Effector memory CD8-positive, alpha-beta T cell (primary cell): ENCODE results near the gene THYN1.

Experiments used
- ATAC-seq: fragments of 150-1000 bp; cut with Tn5 transposase; replicated peaks from 2 replicates; pipeline ENCODE4 v1.10.0; 2021; ENCODE audit warnings: mild to moderate bottlenecking, moderate library complexity
- DNase-seq, 3 experiments: peaks; one replicate each; pipeline ENCODE4 v3.0.0; 2021
- H3K27ac Mint-ChIP-seq, 2 donors: one replicate each; pipeline ENCODE4 v1.8.0; 2022; ENCODE audit warnings: mild to moderate bottlenecking in 2 of 2, mixed read lengths in 2 of 2, moderate library complexity in 2 of 2
- H3K27me3 Mint-ChIP-seq, 2 donors: one replicate each; pipeline ENCODE4 v1.8.0; 2022; ENCODE audit warnings: mixed read lengths in 2 of 2
- H3K36me3 Mint-ChIP-seq: one replicate; pipeline ENCODE4 v1.8.0; 2022; ENCODE audit warnings: mild to moderate bottlenecking, moderate library complexity, mixed read lengths; ENCODE audit not compliant: insufficient read depth
- H3K4me1 Mint-ChIP-seq, 2 donors: one replicate each; pipeline ENCODE4 v1.8.0; 2022; ENCODE audit warnings: low read depth in 2 of 2, mixed read lengths in 2 of 2
- H3K4me3 Mint-ChIP-seq, 2 donors: one replicate each; pipeline ENCODE4 v1.8.0; 2022; ENCODE audit warnings: mild to moderate bottlenecking in 2 of 2, mixed read lengths in 2 of 2, moderate library complexity in 2 of 2
- H3K9me3 Mint-ChIP-seq, 2 donors: one replicate each; pipeline ENCODE4 v1.8.0; 2022; ENCODE audit warnings: mixed read lengths in 2 of 2

The THYN1 gene

GRCh38 chr11:134216816-134217215, 36.3 kb downstream of the THYN1 start:
- Mint-ChIP-seq H3K27ac (no peak overlapping the region), H3K4me3 (no peak overlapping the region), H3K9me3 (no peaks in the 10 kb centered on the region), H3K4me1 (peaks cover 9 to 34% of the 10 kb centered on the region in 2 donors), H3K27me3 (no peaks in the 10 kb centered on the region), H3K36me3 (peaks cover 26% of the 10 kb centered on the region)
- ATAC-seq (no peak), DNase-seq (no peak)

GRCh38 chr11:134215836-134216235, 37.3 kb downstream of the THYN1 start:
- Mint-ChIP-seq H3K27me3 (no peaks in the 10 kb centered on the region), H3K9me3 (no peaks in the 10 kb centered on the region), H3K27ac (peak overlapping the region in 1 of 2 donors; percentile 32), H3K4me1 (peaks cover 9 to 36% of the 10 kb centered on the region in 2 donors), H3K4me3 (no peak overlapping the region), H3K36me3 (peaks cover 26% of the 10 kb centered on the region)
- ATAC-seq, result no peak
- DNase-seq, result no peak

- DNase-seq (peak; percentile 63 to 71 (median 65)), ATAC-seq (no peak)
- no peaks in the 10 kb centered on the region for H3K27me3 Mint-ChIP-seq
These were observed 45.5 kb downstream of the THYN1 start for GRCh38 chr11:134207538-134208239.

GRCh38 chr11:134206185-134206584, 47.0 kb downstream of the THYN1 start:
- peak overlapping the region in 1 of 2 donors; percentile 16 for H3K27ac Mint-ChIP-seq

More at GRCh38 chr11:134207538-134208239, 45.5 kb downstream of the THYN1 start:
- Mint-ChIP-seq H3K27ac (no peak overlapping the region), H3K36me3 (peaks cover 49% of the 10 kb centered on the region), H3K4me3 (no peak overlapping the region), H3K9me3 (no peaks in the 10 kb centered on the region), H3K4me1 (peaks cover 0 to 5% of the 10 kb centered on the region in 2 donors)

GRCh38 chr11:134205729-134206128, 47.4 kb downstream of the THYN1 start:
- no peak for ATAC-seq
- H3K4me1 Mint-ChIP-seq, result peaks cover 0 to 3% of the 10 kb centered on the region in 2 donors
- H3K4me3 Mint-ChIP-seq, result no peak overlapping the region
- no peaks in the 10 kb centered on the region for H3K27me3 Mint-ChIP-seq
- no peak for DNase-seq
- H3K9me3 Mint-ChIP-seq, result no peaks in the 10 kb centered on the region
- no peak overlapping the region for H3K27ac Mint-ChIP-seq
- peaks cover 60% of the 10 kb centered on the region for H3K36me3 Mint-ChIP-seq

More at GRCh38 chr11:134206185-134206584, 47.0 kb downstream of the THYN1 start:
- Mint-ChIP-seq H3K36me3 (peaks cover 59% of the 10 kb centered on the region), H3K27me3 (no peaks in the 10 kb centered on the region), H3K4me3 (no peak overlapping the region), H3K4me1 (peaks cover 0 to 5% of the 10 kb centered on the region in 2 donors), H3K9me3 (no peaks in the 10 kb centered on the region)
- DNase-seq (no peak), ATAC-seq (no peak)

- Mint-ChIP-seq H3K9me3 (no peaks in the 10 kb centered on the region), H3K27me3 (no peaks in the 10 kb centered on the region), H3K4me1 (no peaks in the 10 kb centered on the region), H3K4me3 (no peak overlapping the region), H3K27ac (no peak overlapping the region), H3K36me3 (peaks cover 43% of the 10 kb centered on the region)
- DNase-seq, result no peak
- ATAC-seq, result no peak
These were observed 50.5 kb downstream of the THYN1 start for GRCh38 chr11:134202661-134203060.

- H3K9me3 Mint-ChIP-seq, result no peaks in the 10 kb centered on the region
- H3K27me3 Mint-ChIP-seq, result no peaks in the 10 kb centered on the region
- DNase-seq, result no peak
- no peak overlapping the region for H3K27ac Mint-ChIP-seq
- peaks cover 40% of the 10 kb centered on the region for H3K36me3 Mint-ChIP-seq
- H3K4me3 Mint-ChIP-seq, result no peak overlapping the region
- ATAC-seq, result no peak
- peaks cover 2 to 5% of the 10 kb centered on the region in 2 donors for H3K4me1 Mint-ChIP-seq
These were observed 52.5 kb downstream of the THYN1 start for GRCh38 chr11:134200688-134201087.

GRCh38 chr11:134199531-134199930, 53.6 kb downstream of the THYN1 start:
- no peak for ATAC-seq
- Mint-ChIP-seq H3K4me3 (no peak overlapping the region), H3K36me3 (peaks cover 34% of the 10 kb centered on the region), H3K27ac (peak overlapping the region in 1 of 2 donors; percentile 5), H3K27me3 (no peaks in the 10 kb centered on the region), H3K9me3 (no peaks in the 10 kb centered on the region), H3K4me1 (peaks cover 2 to 5% of the 10 kb centered on the region in 2 donors)
- no peak for DNase-seq
